ENCODE measurements around the gene EAF2. TPM values are rescaled to one million over a fixed set of nuclear protein-coding genes. Genes with fewer than 3 reads are reported as not detected.
"Not testable (repeated sequence)": the region's sequence is repeated elsewhere in the genome, so short reads cannot be mapped to it uniquely, and the experiment has no call there.

Gene EAF2
- total and polyA plus RNA-seq, 3 donors from 2014 or later: 4.8 to 14.5 (median 6.9) TPM

DNA sequence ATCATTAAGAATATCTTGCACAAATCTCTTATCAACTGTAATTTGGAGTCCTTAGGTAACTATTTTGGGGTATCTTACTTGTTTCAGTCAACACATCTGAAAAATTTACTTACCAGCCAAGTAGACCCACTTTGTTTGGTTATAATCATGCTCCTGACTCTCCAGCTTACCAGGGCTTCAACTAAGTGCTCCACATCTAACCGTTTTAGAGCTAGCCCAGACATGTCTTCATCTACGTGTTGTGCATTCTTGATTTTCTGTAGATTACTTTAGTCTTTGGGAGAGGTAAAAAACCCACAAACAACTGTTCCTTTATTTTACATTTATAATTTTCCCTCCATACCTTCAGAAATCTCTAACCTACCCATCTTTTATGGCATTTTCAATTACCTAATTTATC lies 17.2 kb downstream of the EAF2 start:
- H3K9me3 ChIP-seq: no peaks in the 10 kb centered on the region
- no peaks in the 10 kb centered on the region for H3K4me1 ChIP-seq
- WGBS, 2 donors: 93 to 95% methylated on average over 2 of the region's 2 CpGs
- intact Hi-C loops (cut with DNase I; ENCODE audit: low total_unique reads): no loop called here
- no peak for DNase-seq
- H3K4me3 ChIP-seq: no peak overlapping the region
- H3K36me3 ChIP-seq (ENCODE audit: low read depth, missing control alignments): no peaks in the 10 kb centered on the region
- no peak overlapping the region for H3K27ac ChIP-seq
- TF ChIP-seq, protein P1, sequence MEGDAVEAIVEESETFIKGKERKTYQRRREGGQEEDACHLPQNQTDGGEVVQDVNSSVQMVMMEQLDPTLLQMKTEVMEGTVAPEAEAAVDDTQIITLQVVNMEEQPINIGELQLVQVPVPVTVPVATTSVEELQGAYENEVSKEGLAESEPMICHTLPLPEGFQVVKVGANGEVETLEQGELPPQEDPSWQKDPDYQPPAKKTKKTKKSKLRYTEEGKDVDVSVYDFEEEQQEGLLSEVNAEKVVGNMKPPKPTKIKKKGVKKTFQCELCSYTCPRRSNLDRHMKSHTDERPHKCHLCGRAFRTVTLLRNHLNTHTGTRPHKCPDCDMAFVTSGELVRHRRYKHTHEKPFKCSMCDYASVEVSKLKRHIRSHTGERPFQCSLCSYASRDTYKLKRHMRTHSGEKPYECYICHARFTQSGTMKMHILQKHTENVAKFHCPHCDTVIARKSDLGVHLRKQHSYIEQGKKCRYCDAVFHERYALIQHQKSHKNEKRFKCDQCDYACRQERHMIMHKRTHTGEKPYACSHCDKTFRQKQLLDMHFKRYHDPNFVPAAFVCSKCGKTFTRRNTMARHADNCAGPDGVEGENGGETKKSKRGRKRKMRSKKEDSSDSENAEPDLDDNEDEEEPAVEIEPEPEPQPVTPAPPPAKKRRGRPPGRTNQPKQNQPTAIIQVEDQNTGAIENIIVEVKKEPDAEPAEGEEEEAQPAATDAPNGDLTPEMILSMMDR (IDR thresholded peaks at IDR 0.05): no peak
- no peaks in the 10 kb centered on the region for H3K27me3 ChIP-seq

DNA sequence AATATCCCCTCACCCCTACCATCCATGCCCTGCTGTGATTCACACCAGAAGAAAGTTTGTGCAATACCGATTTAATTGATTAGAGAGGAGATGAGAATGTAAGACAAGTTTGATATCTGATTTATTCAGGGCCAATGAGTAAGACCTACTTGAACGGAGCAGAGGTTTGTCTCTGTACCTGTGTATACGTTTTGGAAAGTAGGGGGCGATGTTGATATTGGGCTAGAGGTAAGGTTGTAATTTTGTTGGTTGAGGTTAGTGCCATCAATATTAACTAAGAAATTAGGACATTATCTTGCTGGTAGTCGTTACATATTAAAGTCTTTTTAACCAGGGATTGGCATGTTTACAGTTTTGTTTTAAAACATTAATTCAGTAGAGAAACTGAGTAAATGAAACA lies 20.5 kb downstream of the EAF2 start:
- no peaks in the 10 kb centered on the region for H3K27me3 ChIP-seq
- H3K4me3 ChIP-seq: no peak overlapping the region
- DNase-seq: no peak
- H3K36me3 ChIP-seq (ENCODE audit: low read depth, missing control alignments): no peaks in the 10 kb centered on the region
- no peaks in the 10 kb centered on the region for H3K9me3 ChIP-seq
- no peaks in the 10 kb centered on the region for H3K4me1 ChIP-seq
- no peak overlapping the region for H3K27ac ChIP-seq
- no peak for TF ChIP-seq POLR2A (IDR thresholded peaks at IDR 0.05)
- TF ChIP-seq, protein P1 (IDR thresholded peaks at IDR 0.05): no peak
- 55 to 62% methylated on average over 5 of the region's 5 CpGs for WGBS, 2 donors
- intact Hi-C loops (cut with DNase I; ENCODE audit: low total_unique reads): no loop called here

DNA sequence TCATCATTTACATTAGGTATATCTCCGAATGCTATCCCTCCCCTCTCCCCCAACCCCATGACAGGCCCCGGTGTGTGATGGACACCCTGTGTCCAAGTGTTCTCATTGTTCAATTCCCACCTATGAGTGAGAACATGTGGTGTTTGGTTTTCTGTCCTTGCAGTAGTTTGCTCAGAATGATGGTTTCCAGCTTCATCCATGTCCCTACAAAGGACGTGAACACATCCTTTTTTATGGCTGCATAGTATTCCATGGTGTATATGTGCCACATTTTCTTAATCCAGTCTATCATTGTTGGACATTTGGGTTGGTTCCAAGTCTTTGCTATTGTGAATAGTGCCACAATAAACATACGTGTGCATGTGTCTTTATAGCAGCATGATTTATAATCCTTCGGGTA lies 22.8 kb downstream of the EAF2 start:
- H3K36me3 ChIP-seq (ENCODE audit: low read depth, missing control alignments); H3K4me1 ChIP-seq; H3K9me3 ChIP-seq; intact Hi-C loops (cut with DNase I; ENCODE audit: low total_unique reads); H3K27ac ChIP-seq; H3K27me3 ChIP-seq; H3K4me3 ChIP-seq; DNase-seq: not testable (repeated sequence)
- 89 to 98% methylated on average over 4 to 5 of the region's 5 CpGs for WGBS, 2 donors

DNA sequence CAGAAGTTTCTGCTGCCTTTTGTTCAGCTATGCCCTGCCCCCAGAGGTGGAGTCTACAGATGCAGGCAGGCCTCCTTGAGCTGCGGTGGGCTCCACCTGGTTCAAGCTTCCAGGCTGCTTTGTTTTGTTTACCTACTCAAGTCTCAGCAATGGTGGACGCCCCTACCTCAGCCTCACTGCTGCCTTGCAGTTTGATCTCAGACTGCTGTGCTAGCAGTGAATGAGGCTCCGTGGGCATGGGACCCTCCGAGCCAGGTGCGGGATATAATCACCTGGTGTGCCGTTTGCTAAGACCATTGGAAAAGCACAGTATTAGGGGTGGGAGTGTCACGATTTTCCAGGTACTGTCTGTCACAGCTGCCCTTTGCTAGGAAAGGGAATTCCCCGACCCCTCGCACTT lies 28.2 kb downstream of the EAF2 start:
- H3K27me3 ChIP-seq; H3K4me1 ChIP-seq; H3K27ac ChIP-seq; DNase-seq; H3K9me3 ChIP-seq; H3K36me3 ChIP-seq (ENCODE audit: low read depth, missing control alignments); intact Hi-C loops (cut with DNase I; ENCODE audit: low total_unique reads); H3K4me3 ChIP-seq: not testable (repeated sequence)
- WGBS, 2 donors: 99 to 100% methylated on average over 9 of the region's 9 CpGs

DNA sequence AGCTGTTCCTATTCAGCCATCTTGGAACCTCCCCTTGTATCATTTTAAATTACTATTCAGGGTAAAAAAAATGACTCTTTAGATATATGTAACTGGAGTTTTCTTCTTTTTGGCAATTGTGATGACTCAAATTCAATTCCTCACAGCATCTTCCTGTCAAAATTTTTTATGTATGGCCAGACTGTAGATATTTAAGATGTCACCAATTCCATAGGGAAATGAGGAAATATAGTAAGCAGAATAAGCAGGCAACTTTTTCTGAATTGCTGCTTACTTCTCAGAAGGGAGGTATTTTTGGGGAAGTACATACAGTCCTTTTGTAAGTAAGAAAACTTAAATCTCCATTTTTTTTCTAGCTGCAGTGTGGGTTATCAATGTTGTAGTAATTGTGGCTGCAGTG lies 28.8 kb downstream of the EAF2 start:
- no peaks in the 10 kb centered on the region for H3K36me3 ChIP-seq (ENCODE audit: low read depth, missing control alignments)
- intact Hi-C loops (cut with DNase I; ENCODE audit: low total_unique reads): no loop called here
- H3K4me1 ChIP-seq: no peaks in the 10 kb centered on the region
- no peaks in the 10 kb centered on the region for H3K9me3 ChIP-seq
- H3K4me3 ChIP-seq: no peak overlapping the region
- no peak overlapping the region for H3K27ac ChIP-seq
- H3K27me3 ChIP-seq: no peaks in the 10 kb centered on the region
- DNase-seq: no peak
- no peak for TF ChIP-seq POLR2A (IDR thresholded peaks at IDR 0.05)
- TF ChIP-seq, protein P1 (IDR thresholded peaks at IDR 0.05): no peak

DNA sequence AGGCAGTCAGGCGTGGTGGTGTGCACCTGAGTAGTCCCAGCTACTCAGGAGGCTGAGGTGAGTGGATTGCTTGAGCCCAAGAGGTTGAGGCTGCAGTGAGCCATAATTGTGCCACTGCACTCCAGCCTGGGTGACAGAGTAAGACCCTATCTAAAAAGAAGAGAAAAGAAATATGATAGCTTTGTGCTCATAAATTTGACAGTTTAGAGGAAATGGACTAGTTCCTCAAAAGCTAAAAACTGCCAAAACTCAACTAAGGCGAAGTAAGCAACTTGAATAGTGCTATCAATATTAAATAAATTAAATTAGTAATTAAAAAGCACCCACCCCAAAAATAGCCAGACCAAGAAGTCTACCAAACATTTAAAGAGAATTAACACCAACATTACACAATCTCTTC lies 34.7 kb downstream of the EAF2 start:
- TF ChIP-seq POLR2A (IDR thresholded peaks at IDR 0.05): no peak
- TF ChIP-seq, protein P1 (IDR thresholded peaks at IDR 0.05): no peak
- no peaks in the 10 kb centered on the region for H3K27me3 ChIP-seq
- no peaks in the 10 kb centered on the region for H3K4me1 ChIP-seq
- H3K4me3 ChIP-seq: no peak overlapping the region
- WGBS, 2 donors: 91 to 95% methylated on average over 2 of the region's 2 CpGs
- H3K9me3 ChIP-seq: no peaks in the 10 kb centered on the region
- H3K36me3 ChIP-seq (ENCODE audit: low read depth, missing control alignments): no peaks in the 10 kb centered on the region
- intact Hi-C loops (cut with DNase I; ENCODE audit: low total_unique reads): no loop called here
- no peak overlapping the region for H3K27ac ChIP-seq
- DNase-seq: no peak
